ENCODE data around the gene HIP1.

HIP1 gene

GRCh38 chr7:75657866-75658265, 80.9 kb downstream of the HIP1 start:
- DNase-seq (ENCODE audit: low spot score), result no peak
- Mint-ChIP-seq H3K27ac (no peak overlapping the region), H3K9me3 (no peaks in the 10 kb centered on the region), H3K27me3 (ENCODE audit: low read depth) (no peaks in the 10 kb centered on the region), H3K36me3 (ENCODE audit: low read depth) (no peaks in the 10 kb centered on the region), H3K4me1 (ENCODE audit: low read depth) (no peaks in the 10 kb centered on the region), H3K4me3 (no peak overlapping the region)

- H3K27me3 Mint-ChIP-seq (ENCODE audit: low read depth), result no peaks in the 10 kb centered on the region
- no peaks in the 10 kb centered on the region for H3K4me1 Mint-ChIP-seq (ENCODE audit: low read depth)
Measured at GRCh38 chr7:75656740-75657139, 82.0 kb downstream of the HIP1 start.

GRCh38 chr7:75655536-75655935, 83.2 kb downstream of the HIP1 start:
- Mint-ChIP-seq H3K36me3 (ENCODE audit: low read depth) (no peaks in the 10 kb centered on the region), H3K27me3 (ENCODE audit: low read depth) (no peaks in the 10 kb centered on the region), H3K9me3 (no peaks in the 10 kb centered on the region), H3K27ac (no peak overlapping the region), H3K4me3 (no peak overlapping the region), H3K4me1 (ENCODE audit: low read depth) (no peaks in the 10 kb centered on the region)
- DNase-seq (ENCODE audit: low spot score), result no peak

More at GRCh38 chr7:75656740-75657139, 82.0 kb downstream of the HIP1 start:
- Mint-ChIP-seq H3K36me3 (ENCODE audit: low read depth) (no peaks in the 10 kb centered on the region), H3K4me3 (no peak overlapping the region), H3K27ac (no peak overlapping the region), H3K9me3 (no peaks in the 10 kb centered on the region)
- DNase-seq (ENCODE audit: low spot score), result no peak

- DNase-seq (ENCODE audit: low spot score), result no peak
- H3K9me3 Mint-ChIP-seq, result no peaks in the 10 kb centered on the region
- no peaks in the 10 kb centered on the region for H3K4me1 Mint-ChIP-seq (ENCODE audit: low read depth)
- no peak overlapping the region for H3K27ac Mint-ChIP-seq
- no peaks in the 10 kb centered on the region for H3K36me3 Mint-ChIP-seq (ENCODE audit: low read depth)
- H3K4me3 Mint-ChIP-seq, result no peak overlapping the region
- no peaks in the 10 kb centered on the region for H3K27me3 Mint-ChIP-seq (ENCODE audit: low read depth)
Measured at GRCh38 chr7:75654855-75655254, 83.9 kb downstream of the HIP1 start.

GRCh38 chr7:75653651-75654050, 85.1 kb downstream of the HIP1 start:
- no peak overlapping the region for H3K4me3 Mint-ChIP-seq
- no peaks in the 10 kb centered on the region for H3K9me3 Mint-ChIP-seq
- H3K27me3 Mint-ChIP-seq (ENCODE audit: low read depth), result no peaks in the 10 kb centered on the region
- no peaks in the 10 kb centered on the region for H3K36me3 Mint-ChIP-seq (ENCODE audit: low read depth)
- no peak for DNase-seq (ENCODE audit: low spot score)
- H3K4me1 Mint-ChIP-seq (ENCODE audit: low read depth), result no peaks in the 10 kb centered on the region
- H3K27ac Mint-ChIP-seq, result no peak overlapping the region

- Mint-ChIP-seq H3K36me3 (ENCODE audit: low read depth) (no peaks in the 10 kb centered on the region), H3K27ac (no peak overlapping the region), H3K4me3 (no peak overlapping the region), H3K9me3 (no peaks in the 10 kb centered on the region), H3K27me3 (ENCODE audit: low read depth) (no peaks in the 10 kb centered on the region), H3K4me1 (ENCODE audit: low read depth) (no peaks in the 10 kb centered on the region)
- no peak for DNase-seq (ENCODE audit: low spot score)
Measured at GRCh38 chr7:75652788-75653187, 86.0 kb downstream of the HIP1 start.

GRCh38 chr7:75650681-75651080, 88.1 kb downstream of the HIP1 start:
- no peaks in the 10 kb centered on the region for H3K36me3 Mint-ChIP-seq (ENCODE audit: low read depth)
- H3K27me3 Mint-ChIP-seq (ENCODE audit: low read depth), result no peaks in the 10 kb centered on the region
- no peak overlapping the region for H3K4me3 Mint-ChIP-seq
- H3K27ac Mint-ChIP-seq, result no peak overlapping the region
- no peaks in the 10 kb centered on the region for H3K9me3 Mint-ChIP-seq
- no peaks in the 10 kb centered on the region for H3K4me1 Mint-ChIP-seq (ENCODE audit: low read depth)
- no peak for DNase-seq (ENCODE audit: low spot score)

- H3K4me3 Mint-ChIP-seq, result no peak overlapping the region
- H3K27ac Mint-ChIP-seq, result no peak overlapping the region
- no peaks in the 10 kb centered on the region for H3K4me1 Mint-ChIP-seq (ENCODE audit: low read depth)
- H3K9me3 Mint-ChIP-seq, result no peaks in the 10 kb centered on the region
- no peak for DNase-seq (ENCODE audit: low spot score)
- no peaks in the 10 kb centered on the region for H3K27me3 Mint-ChIP-seq (ENCODE audit: low read depth)
- H3K36me3 Mint-ChIP-seq (ENCODE audit: low read depth), result no peaks in the 10 kb centered on the region
Measured at GRCh38 chr7:75650062-75650461, 88.7 kb downstream of the HIP1 start.

GRCh38 chr7:75649462-75649861, 89.3 kb downstream of the HIP1 start:
- DNase-seq (ENCODE audit: low spot score), result no peak
- no peaks in the 10 kb centered on the region for H3K36me3 Mint-ChIP-seq (ENCODE audit: low read depth)
- no peaks in the 10 kb centered on the region for H3K4me1 Mint-ChIP-seq (ENCODE audit: low read depth)
- no peaks in the 10 kb centered on the region for H3K9me3 Mint-ChIP-seq
- H3K27me3 Mint-ChIP-seq (ENCODE audit: low read depth), result no peaks in the 10 kb centered on the region
- H3K27ac Mint-ChIP-seq, result no peak overlapping the region
- no peak overlapping the region for H3K4me3 Mint-ChIP-seq

GRCh38 chr7:75647709-75648438, 90.9 kb downstream of the HIP1 start:
- Mint-ChIP-seq H3K36me3 (ENCODE audit: low read depth) (no peaks in the 10 kb centered on the region), H3K4me3 (no peak overlapping the region), H3K27ac (no peak overlapping the region), H3K27me3 (ENCODE audit: low read depth) (no peaks in the 10 kb centered on the region), H3K9me3 (peaks cover 3% of the 10 kb centered on the region), H3K4me1 (ENCODE audit: low read depth) (no peaks in the 10 kb centered on the region)
- DNase-seq (ENCODE audit: low spot score), result no peak

- no peaks in the 10 kb centered on the region for H3K36me3 Mint-ChIP-seq (ENCODE audit: low read depth)
- no peaks in the 10 kb centered on the region for H3K4me1 Mint-ChIP-seq (ENCODE audit: low read depth)
- H3K27ac Mint-ChIP-seq, result no peak overlapping the region
- no peak for DNase-seq (ENCODE audit: low spot score)
- peaks cover 6% of the 10 kb centered on the region for H3K9me3 Mint-ChIP-seq
- H3K4me3 Mint-ChIP-seq, result no peak overlapping the region
- no peaks in the 10 kb centered on the region for H3K27me3 Mint-ChIP-seq (ENCODE audit: low read depth)
Measured at GRCh38 chr7:75646571-75647102, 92.1 kb downstream of the HIP1 start.

- Mint-ChIP-seq H3K27ac (no peak overlapping the region), H3K4me3 (no peak overlapping the region), H3K36me3 (ENCODE audit: low read depth) (no peaks in the 10 kb centered on the region), H3K4me1 (ENCODE audit: low read depth) (no peaks in the 10 kb centered on the region), H3K9me3 (peaks cover 6% of the 10 kb centered on the region), H3K27me3 (ENCODE audit: low read depth) (no peaks in the 10 kb centered on the region)
- DNase-seq (ENCODE audit: low spot score), result no peak
Measured at GRCh38 chr7:75645570-75645969, 93.2 kb downstream of the HIP1 start.

- Mint-ChIP-seq H3K27me3 (ENCODE audit: low read depth) (peaks cover 4% of the 10 kb centered on the region), H3K9me3 (peaks cover 6% of the 10 kb centered on the region), H3K4me3 (no peak overlapping the region), H3K36me3 (ENCODE audit: low read depth) (no peaks in the 10 kb centered on the region), H3K4me1 (ENCODE audit: low read depth) (peaks cover 3% of the 10 kb centered on the region), H3K27ac (no peak overlapping the region)
- no peak for DNase-seq (ENCODE audit: low spot score)
Measured at GRCh38 chr7:75644589-75644988, 94.2 kb downstream of the HIP1 start.

- Mint-ChIP-seq H3K9me3 (peaks cover 6% of the 10 kb centered on the region), H3K27me3 (ENCODE audit: low read depth) (peaks cover 4% of the 10 kb centered on the region), H3K4me3 (no peak overlapping the region), H3K4me1 (ENCODE audit: low read depth) (peaks cover 5% of the 10 kb centered on the region), H3K27ac (no peak overlapping the region), H3K36me3 (ENCODE audit: low read depth) (no peaks in the 10 kb centered on the region)
- peak; percentile 51 for DNase-seq (ENCODE audit: low spot score)
Measured at GRCh38 chr7:75642810-75643486, 95.8 kb downstream of the HIP1 start.

All from T-helper 2 cell treated with Interferon-gamma antibody and Interleukin-4, amounts not matched to agents 5 μg/mL and 100 μg/mL, for 36 hours (primary cell).